ENCODE data around the gene PIK3CB. TPM values are rescaled to one million over a fixed set of nuclear protein-coding genes. Genes with fewer than 3 reads are reported as not detected.

PIK3CB gene
- total and polyA plus RNA-seq, 2 of the 8 experiments (the other 6 are each of a cell fraction or from before 2014, with no cell fraction given) = 8.3 to 35.2 TPM

- POLR2A ChIA-PET (ENCODE audit: partially characterized antibody) = no interaction called here
- H3K23me2 ChIP-seq (ENCODE audit: low read depth, low read length) = no peaks in the 10 kb centered on the region
- no peak overlapping the region for H3K56ac ChIP-seq (replicated peaks; ENCODE audit: insufficient read length, low read depth, low read length)
- no peak overlapping the region for H2BK120ac ChIP-seq (replicated peaks; ENCODE audit: low read depth, low read length)
- H3K14ac ChIP-seq (ENCODE audit: insufficient read length) = no peak overlapping the region
- H2BK12ac ChIP-seq (ENCODE audit: low read depth, low read length) = no peak overlapping the region
- H4K5ac ChIP-seq (ENCODE audit: insufficient read length, low read depth, low read length) = no peak overlapping the region
- no peaks in the 10 kb centered on the region for H3K4me1 ChIP-seq (replicated peaks in 1 of 4; ENCODE audit: control insufficient read depth in 3 of 4, insufficient read depth in 4 of 4, low read length in 3 of 4)
- H2BK20ac ChIP-seq (ENCODE audit: low read length) = no peak overlapping the region
- FAIRE-seq (no peak), DNase-seq (ENCODE audit: low read depth in 1 of 2, low spot score in 2 of 2) (no peak)
- no peak overlapping the region for H4K8ac ChIP-seq (ENCODE audit: extremely low read depth, insufficient read depth, low read length)
- H3K36me3 ChIP-seq (ENCODE audit: control insufficient read depth in 2 of 4, insufficient read depth in 4 of 4, low read length in 3 of 4) = peaks cover 0 to 12% (median under 1%) of the 10 kb centered on the region in 4 experiments; a peak in 3 of 8 replicates
- peaks cover 0 to 1% of the 10 kb centered on the region in 2 experiments for H4K20me1 ChIP-seq (replicated peaks in 1 of 2; ENCODE audit: control insufficient read depth in 1 of 2, insufficient read depth in 2 of 2, low read length in 2 of 2)
- CTCF ChIA-PET (ENCODE audit: partially characterized antibody) = interaction anchor here (0.5 to 16.8 kb wide), 4 partner anchors 13 to 213 kb away, joined by 3 to 322 read pairs (median 4); no protein-coding TSS in a partner anchor
- no peak overlapping the region for H2AK5ac ChIP-seq (ENCODE audit: low read depth, low read length)
- H4K91ac ChIP-seq (replicated peaks; ENCODE audit: insufficient read length, low read length) = no peak overlapping the region
- no peak overlapping the region for H2BK5ac ChIP-seq (ENCODE audit: low read depth, low read length)
- no peak overlapping the region for H2AFZ ChIP-seq (ENCODE audit: low read length)
- H3K4me2 ChIP-seq (ENCODE audit: insufficient read depth in 1 of 2, low read depth in 2 of 2, low read length in 2 of 2) = no peak overlapping the region
- no peaks in the 10 kb centered on the region for H3K79me2 ChIP-seq (ENCODE audit: control insufficient read depth in 1 of 2, insufficient read depth in 2 of 2, low read length in 2 of 2)
- no peak overlapping the region for H3K4ac ChIP-seq (replicated peaks; ENCODE audit: insufficient read length, low read depth, low read length)
- H3K9me3 ChIP-seq (ENCODE audit: insufficient read depth in 2 of 2, low read depth in 1 of 2, low read length in 1 of 2) = no peaks in the 10 kb centered on the region
- no peak overlapping the region for H3K4me3 ChIP-seq (ENCODE audit: extremely low read depth in 1 of 4, insufficient read depth in 2 of 4, low read depth in 3 of 4, low read length in 4 of 4)
- H3K9ac ChIP-seq (replicated peaks in 1 of 4; ENCODE audit: extremely low read depth in 1 of 4, low read depth in 3 of 4, low read length in 3 of 4) = no peak overlapping the region; a peak in 1 of 7 replicates
- H2BK15ac ChIP-seq (ENCODE audit: low read length) = no peak overlapping the region
- H3K79me1 ChIP-seq (ENCODE audit: low read depth, low read length) = no peaks in the 10 kb centered on the region
- no peaks in the 10 kb centered on the region for H3K27me3 ChIP-seq (replicated peaks in 1 of 4; ENCODE audit: control insufficient read depth in 3 of 4, extremely low read depth in 1 of 4, insufficient read depth in 3 of 4, low read length in 3 of 4)
- no peak overlapping the region for H3K27ac ChIP-seq (ENCODE audit: low read depth, low read length)
- no peak overlapping the region for H3K18ac ChIP-seq (ENCODE audit: extremely low read depth, low read length)
- WGBS, 2 experiments (ENCODE audit: extremely low coverage in 1 of 2, insufficient coverage in 1 of 2, insufficient read length in 1 of 2, insufficient replicate concordance in 2 of 2, low coverage in 1 of 2, low lambda C conversion rate in 2 of 2, missing lambda C conversion rate in 1 of 2) = 91% methylated on average over 1 of the region's 1 CpG; no CpG with 5 or more reads in 1 of the 2 experiments
- no peak overlapping the region for H3K23ac ChIP-seq (ENCODE audit: insufficient read length)
- no peak for TF ChIP-seq TAF7 (optimal IDR thresholded peaks at IDR 0.05; ENCODE audit: borderline replicate concordance, low read depth, low read length)
- TF ChIP-seq JUN (IDR thresholded peaks at IDR 0.05; ENCODE audit: low read depth, low read length) = no peak
- no peak for TF ChIP-seq SP2 (IDR thresholded peaks at IDR 0.05; ENCODE audit: low read length)
- no peak for TF ChIP-seq GABPA (IDR thresholded peaks at IDR 0.05; ENCODE audit: borderline replicate concordance, insufficient read depth, low read length)
- TF ChIP-seq CTBP2 (IDR thresholded peaks at IDR 0.05; ENCODE audit: borderline replicate concordance, insufficient read depth, insufficient read length, low read length) = no peak
- no peak for TF ChIP-seq RNF2 (IDR thresholded peaks at IDR 0.05; ENCODE audit: borderline replicate concordance, low read depth, low read length, missing control alignments, poor library complexity, severe bottlenecking)
- TF ChIP-seq KDM1A (IDR thresholded peaks at IDR 0.05; ENCODE audit: borderline replicate concordance, low read length) = no peak
- TF ChIP-seq EP300 (IDR thresholded peaks at IDR 0.05; ENCODE audit: borderline replicate concordance in 1 of 2, low read depth in 2 of 2, low read length in 2 of 2) = no peak
- TF ChIP-seq EGR1 (IDR thresholded peaks at IDR 0.05; ENCODE audit: borderline replicate concordance, low read depth, low read length) = no peak
- no peak for TF ChIP-seq RFX5 (IDR thresholded peaks at IDR 0.05; ENCODE audit: borderline replicate concordance, low read depth, low read length)
- no peak for TF ChIP-seq CREB1 (IDR thresholded peaks at IDR 0.05)
- TF ChIP-seq BCL11A (IDR thresholded peaks at IDR 0.05; ENCODE audit: low read depth in 2 of 2, low read length in 2 of 2) = no peak
- TF ChIP-seq TBP (IDR thresholded peaks at IDR 0.05; ENCODE audit: low read depth, low read length) = no peak
- no peak for TF ChIP-seq RXRA (IDR thresholded peaks at IDR 0.05; ENCODE audit: insufficient read depth, low read depth, low read length)
Measured at GRCh38 chr3:138705675-138706074, 129.1 kb downstream of the PIK3CB start.
